C1 segment of cervical spinal cord (tissue), 14 donors: ENCODE measurements around the gene FBXW12.

ENCODE experiments used
- DNase-seq, 14 donors: peaks; one replicate each; lab custom pipeline; 2025; lab: John Stamatoyannopoulos, UW

Gene FBXW12

DNA sequence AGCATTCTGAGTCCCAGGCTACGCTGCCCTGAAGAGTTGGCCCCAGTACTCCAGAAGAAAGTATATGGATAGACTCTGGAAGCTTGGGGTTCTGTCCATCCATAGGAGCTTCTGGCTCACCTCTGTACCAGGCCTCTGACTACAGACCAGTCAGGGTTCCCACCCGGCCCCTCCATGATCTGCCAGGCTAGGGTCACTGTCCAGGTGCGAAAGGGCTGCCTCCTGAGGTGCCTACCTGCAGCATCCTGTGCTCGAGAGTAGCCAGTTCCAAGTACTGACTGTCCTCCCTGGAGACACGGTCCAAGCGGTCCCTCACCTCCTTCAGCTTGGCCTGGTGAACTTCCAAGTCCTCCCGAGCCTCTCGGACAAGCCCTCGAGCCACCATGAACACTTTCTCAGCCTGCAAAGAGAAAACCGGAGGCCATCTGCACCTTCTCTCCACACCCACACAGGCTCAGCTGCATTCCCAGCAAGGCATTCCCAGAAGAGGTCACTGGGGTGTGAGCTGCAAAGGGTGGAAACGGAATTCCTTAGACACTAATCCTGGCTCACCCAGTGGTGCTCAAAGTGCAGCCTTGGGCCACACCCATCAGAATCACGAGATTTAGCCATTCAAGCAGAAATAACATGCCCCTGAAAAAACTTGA lies 61.6 kb downstream of the FBXW12 start:
- DNase-seq = no peak

GRCh38 chr3:48434591-48435222 lies 62.7 kb downstream of the FBXW12 start:
- DNase-seq = no peak

GRCh38 chr3:48435223-48435595 lies 63.2 kb downstream of the FBXW12 start:
- no peak for DNase-seq

GRCh38 chr3:48435774-48436476 lies 63.9 kb downstream of the FBXW12 start:
- peak in 12 of 14 donors; percentile 37 to 91 (median 77) for DNase-seq

GRCh38 chr3:48436477-48436787 lies 64.4 kb downstream of the FBXW12 start:
- DNase-seq = no peak

DNA sequence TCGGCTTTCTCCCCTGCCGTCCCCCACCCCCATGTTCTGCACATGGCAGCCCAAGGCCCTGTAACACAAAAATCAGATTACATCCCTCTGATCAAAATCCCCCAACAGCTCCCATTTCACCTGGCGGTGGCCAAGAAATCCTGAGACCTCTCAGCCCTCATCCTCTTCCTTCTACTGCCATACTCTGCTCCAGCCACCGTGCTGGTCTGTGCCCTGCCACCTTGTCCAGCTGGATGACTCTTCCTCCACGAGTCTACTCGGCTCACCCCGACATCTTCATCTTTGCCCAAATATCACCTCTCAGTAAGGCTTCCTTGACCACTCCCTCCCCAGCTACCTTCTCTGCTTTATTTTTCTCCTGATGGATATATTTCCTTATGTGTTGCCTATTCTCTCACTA lies 64.8 kb downstream of the FBXW12 start:
- DNase-seq = no peak

GRCh38 chr3:48437812-48438211 lies 65.8 kb downstream of the FBXW12 start:
- DNase-seq = no peak

DNA sequence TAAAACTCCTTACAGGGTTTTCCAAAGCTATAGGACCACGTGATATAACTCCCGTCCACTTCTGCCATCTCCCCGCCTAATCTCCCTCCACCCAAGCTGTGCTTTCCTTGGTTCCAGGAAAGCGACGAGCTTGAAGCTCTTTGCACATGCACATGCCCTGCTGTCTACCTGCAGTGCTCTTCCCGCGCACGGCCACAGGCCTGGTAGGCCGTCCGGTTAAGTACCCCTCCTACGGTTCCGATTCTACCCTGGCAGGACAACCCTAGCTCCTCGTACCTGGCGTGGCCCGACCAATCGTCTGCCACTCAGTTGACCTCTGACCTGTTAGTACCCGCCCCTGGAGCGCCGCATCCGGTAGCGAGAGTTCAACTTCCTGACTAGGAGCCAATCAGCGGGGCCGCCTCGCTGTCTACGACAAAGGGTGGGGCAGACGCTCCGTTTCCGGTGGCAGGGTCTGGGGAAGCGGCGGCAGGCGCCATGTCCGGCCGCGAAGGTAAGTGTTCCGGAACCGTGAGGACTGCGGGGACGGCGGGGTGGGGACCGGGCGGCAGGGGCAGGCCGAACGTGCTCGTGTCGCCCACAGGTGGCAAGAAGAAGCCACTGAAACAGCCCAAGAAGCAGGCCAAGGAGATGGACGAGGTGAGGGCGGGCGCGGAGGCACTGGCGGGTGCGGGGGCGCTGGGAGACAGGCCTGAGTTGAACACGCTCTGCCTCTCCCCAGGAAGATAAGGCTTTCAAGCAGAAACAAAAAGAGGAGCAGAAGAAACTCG lies 68.0 kb downstream of the FBXW12 start, which contains the start of the genes CCDC51 and TMA7:
Gene CCDC51, minus strand, starts transcription at position 300 of the 770 bp plus-strand sequence. CDS start 4,991 bp downstream, outside the sequence.
Gene TMA7, plus strand, starts transcription at position 438 of the 770 bp plus-strand sequence. Its CDS starts 40 bp downstream, at position 478.
- DNase-seq = peak; percentile 84 to 98 (median 96)

GRCh38 chr3:48440590-48440958 lies 68.6 kb downstream of the FBXW12 start:
- DNase-seq = no peak

DNA sequence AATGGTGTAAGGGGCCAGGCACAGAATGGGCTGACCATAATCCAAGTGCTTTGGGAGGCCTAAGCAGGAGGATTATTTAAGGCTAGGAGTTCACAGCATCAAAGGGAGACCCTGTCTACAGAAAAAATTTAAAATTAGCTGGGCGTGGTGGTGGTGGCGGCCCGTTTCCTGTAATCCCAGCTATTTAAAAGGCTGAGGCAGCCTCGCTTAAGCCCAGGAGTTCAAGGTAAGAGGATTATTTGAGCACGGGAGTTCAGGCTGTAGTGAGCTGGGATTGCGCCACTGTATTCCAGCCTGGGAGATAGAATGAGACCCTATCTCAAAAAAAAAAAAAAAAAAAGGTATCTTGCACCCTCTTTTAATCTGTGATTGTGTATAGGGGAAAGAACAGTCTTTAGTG lies 69.9 kb downstream of the FBXW12 start:
- no peak for DNase-seq
